CD4-positive, alpha-beta T cell treated with Interferon alpha-2 for 1 hour (primary cell): ENCODE measurements around the gene ERO1B.
"Not testable (repeated sequence)": the region's sequence is repeated elsewhere in the genome, so short reads cannot be mapped to it uniquely, and the experiment has no call there.

ENCODE experiments used
- DNase-seq, 2 donors: peaks; one replicate each; pipeline ENCODE4 v3.0.0-alpha.2; 2020 to 2022

Gene ERO1B

DNA sequence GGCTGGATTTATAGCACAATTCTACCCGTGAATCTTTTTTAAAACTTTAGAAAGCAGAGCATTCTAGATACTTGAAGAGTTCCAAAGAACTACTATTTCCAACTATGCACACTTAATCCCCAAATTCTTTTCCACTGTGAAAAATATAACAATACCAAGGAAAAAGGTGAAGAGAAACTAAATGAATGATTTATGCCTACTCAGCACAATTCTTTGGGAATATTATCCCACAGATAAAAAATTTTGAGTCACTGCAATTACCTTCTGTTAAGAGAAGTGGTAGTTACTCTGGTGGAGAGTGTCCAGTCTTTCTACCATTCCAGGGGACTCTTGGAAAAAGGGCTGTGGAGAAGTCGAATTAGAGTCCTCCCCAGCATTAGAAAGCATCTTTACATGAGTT lies 39.2 kb downstream of the ERO1B start:
- DNase-seq: no peak

GRCh38 chr1:236240675-236241074 lies 41.1 kb downstream of the ERO1B start:
- no peak for DNase-seq

- DNase-seq: no peak
Measured at GRCh38 chr1:236239092-236239585, 42.6 kb downstream of the ERO1B start.

DNA sequence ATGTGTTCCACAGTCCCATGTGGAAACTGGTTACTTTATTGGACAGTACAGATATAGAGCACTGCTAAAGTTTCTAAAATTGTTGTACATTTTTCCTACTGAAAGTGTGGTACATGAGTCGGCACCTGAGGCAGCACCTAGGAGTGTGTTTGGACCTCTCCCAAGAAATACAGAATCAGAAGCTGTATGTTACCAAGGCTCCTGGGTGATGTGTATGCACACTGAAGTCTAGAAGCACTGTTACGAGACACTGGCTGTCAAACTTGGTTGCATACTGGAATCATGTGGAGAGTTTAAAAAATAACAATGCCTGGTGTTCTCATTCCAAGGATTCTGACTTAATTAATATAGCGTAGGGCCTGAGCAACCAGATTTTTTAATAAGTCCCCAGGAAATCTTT lies 46.6 kb downstream of the ERO1B start:
- no peak for DNase-seq

DNA sequence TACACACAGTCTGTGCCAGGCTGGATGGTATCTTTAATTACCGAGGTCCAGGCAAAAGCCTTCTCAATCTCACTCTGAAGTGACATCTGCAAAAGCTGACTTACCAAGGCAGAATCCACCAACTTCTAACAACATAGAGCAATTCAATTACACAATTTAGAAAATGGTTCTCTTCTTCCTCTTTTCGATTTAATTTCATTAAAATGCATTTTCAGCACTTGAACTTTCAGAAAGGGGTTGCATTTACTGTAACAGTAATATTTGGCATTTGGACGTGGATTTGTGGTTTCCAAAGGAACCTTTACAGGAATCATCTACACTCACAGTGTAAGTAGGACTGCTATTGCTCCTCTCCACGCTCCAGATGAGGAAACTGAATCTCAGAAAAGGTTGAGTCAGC lies 53.3 kb downstream of the ERO1B start:
- no peak for DNase-seq

GRCh38 chr1:236222632-236223031 lies 59.1 kb downstream of the ERO1B start:
- DNase-seq: no peak

GRCh38 chr1:236220473-236220872 lies 61.3 kb downstream of the ERO1B start:
- no peak for DNase-seq

- no peak for DNase-seq
Measured at GRCh38 chr1:236214761-236215160, 67.0 kb downstream of the ERO1B start.

GRCh38 chr1:236213534-236213933 lies 68.2 kb downstream of the ERO1B start:
- no peak for DNase-seq

DNA sequence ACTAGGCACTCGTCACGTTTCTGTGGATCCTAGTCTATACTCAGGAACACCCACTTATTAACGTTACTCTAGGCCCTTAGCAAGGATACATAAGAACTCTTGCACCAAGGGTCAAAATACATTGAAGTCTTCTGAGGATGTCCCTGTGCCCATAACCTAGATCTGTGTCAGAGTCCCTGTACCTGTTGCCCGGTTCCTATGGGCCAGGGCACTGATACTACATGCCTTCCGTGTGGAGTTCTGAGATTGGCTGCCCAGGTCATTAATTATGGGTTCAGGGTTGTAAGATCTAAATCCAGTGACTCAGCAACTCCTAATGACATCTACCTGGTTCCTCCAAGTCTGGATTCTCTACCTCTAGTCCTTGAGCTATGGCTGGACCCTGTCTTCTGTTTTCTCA lies 69.9 kb downstream of the ERO1B start:
- DNase-seq: no peak

DNA sequence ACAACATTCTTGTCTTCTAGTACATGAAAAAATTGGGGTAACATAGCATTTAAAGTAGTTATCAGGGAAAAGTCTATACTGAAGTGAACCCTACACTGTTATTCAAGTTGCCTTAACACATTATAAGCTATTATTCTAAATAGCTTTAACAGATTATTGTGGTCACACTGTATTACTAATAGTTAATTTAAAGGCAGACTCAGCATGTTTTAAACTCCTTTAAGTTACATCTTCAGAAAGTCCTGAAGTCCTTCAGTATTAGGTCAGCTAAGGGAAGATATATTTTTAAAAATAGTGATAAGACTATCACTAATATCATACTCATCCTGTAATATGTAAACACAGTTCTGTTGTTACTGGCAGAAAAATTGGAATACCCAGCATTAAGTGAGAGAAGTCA lies 72.0 kb downstream of the ERO1B start:
- no peak for DNase-seq

DNA sequence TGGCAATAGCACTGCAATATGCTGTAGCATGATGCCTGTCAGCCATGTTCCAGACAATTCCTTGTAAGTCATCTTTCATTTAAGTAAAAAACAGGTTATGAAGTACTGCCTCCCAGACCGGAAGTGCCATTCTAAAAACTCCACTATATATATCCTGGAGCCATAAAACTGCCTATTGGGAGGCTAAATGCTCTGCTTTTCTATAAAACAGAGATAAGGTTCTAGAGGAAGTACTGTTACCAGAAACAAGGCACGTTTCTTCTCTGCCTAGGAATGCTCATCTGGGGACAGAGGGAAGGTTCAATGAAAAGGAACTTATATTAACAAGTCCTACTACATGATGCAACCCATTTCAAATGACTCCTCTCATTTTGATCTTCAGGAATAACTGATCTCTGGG lies 72.6 kb downstream of the ERO1B start:
- DNase-seq: no peak

DNA sequence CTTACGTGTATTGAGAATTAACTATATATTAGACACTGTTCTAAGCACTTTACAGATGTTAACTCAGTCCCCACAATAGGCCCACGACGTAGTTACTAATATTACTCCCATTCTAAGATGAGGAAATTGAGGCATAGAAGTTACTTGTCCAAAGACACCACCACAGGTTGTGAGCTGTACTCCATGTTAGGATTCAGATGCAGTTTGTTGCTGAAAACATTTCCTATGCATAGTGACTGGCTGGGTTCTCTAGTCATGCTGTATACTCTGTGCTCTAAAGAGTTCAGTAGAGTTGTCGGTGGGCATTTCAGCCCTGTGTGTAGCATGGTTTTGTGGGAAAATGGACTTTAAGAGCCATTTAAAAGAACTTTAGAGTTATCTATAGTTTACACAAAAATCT lies 74.2 kb downstream of the ERO1B start:
- no peak for DNase-seq

- no peak for DNase-seq
Measured at GRCh38 chr1:236207121-236207520, 74.6 kb downstream of the ERO1B start.

- no peak for DNase-seq
Measured at GRCh38 chr1:236206548-236206947, 75.2 kb downstream of the ERO1B start.

- DNase-seq: no peak
Measured at GRCh38 chr1:236204656-236205055, 77.1 kb downstream of the ERO1B start.

- no peak for DNase-seq
Measured at GRCh38 chr1:236204039-236204438, 77.7 kb downstream of the ERO1B start.

- DNase-seq: no peak
Measured at GRCh38 chr1:236201786-236202185, 80.0 kb downstream of the ERO1B start.

- DNase-seq: no peak
Measured at GRCh38 chr1:236200925-236201324, 80.8 kb downstream of the ERO1B start.

- no peak for DNase-seq
Measured at GRCh38 chr1:236193184-236193583, 88.6 kb downstream of the ERO1B start.

DNA sequence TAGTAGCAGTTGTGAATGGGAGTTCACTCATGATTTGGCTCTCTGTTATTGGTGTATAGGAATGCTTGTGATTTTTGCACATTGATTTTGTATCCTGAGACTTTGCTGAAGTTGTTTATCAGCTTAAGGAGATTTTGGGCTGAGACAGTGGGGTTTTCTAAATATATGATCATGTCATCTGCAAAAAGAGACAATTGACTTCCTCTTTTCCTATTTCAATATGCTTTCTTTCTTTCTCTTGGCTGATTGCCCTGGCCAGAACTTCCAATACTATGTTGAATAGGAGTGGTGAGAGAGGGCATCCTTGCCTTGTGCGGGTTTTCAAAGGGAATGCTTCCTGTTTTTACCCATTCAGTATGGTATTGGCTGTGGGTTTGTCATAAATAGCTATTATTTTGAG lies 93.7 kb downstream of the ERO1B start:
- DNase-seq: not testable (repeated sequence)

- not testable (repeated sequence) for DNase-seq
Measured at GRCh38 chr1:236186471-236186870, 95.3 kb downstream of the ERO1B start.

DNA sequence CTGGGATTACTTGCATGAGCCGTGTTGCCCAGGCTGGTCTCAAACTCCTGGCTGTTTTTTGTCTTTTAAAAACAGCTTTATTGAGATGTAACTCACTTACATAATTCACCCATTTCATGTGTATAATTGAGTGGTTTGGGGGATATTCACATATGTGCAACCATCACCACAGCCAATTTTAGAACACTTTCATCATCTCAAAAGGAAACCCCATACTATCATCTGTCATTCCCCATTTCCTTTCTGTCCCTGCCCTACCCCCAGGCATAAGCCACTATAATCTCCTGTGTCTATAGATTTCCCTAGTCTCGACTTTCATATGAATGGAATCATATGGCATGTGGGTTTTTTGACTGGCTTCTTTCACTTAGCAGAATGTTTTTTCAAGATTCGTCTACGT lies 96.1 kb downstream of the ERO1B start:
- no peak for DNase-seq

- no peak for DNase-seq
Measured at GRCh38 chr1:236181059-236181458, 100.7 kb downstream of the ERO1B start.

DNA sequence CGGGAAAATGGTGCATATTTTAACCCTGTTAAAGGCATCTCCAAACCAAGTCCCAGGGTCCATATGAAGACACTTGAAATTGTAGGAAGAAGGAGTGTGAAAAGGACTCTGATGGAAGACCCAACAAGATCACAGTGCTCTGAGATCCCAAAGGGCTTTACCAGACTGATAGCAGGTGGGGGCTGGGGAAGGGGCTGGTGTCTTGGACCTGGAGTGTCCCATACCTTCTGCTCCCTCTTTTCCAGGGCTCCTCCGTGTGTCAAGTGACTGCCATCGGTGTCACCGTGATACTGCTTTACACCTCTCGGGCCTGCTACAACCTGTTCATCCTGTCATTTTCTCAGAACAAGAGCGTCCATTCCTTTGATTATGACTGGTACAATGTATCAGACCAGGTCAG lies 102.1 kb downstream of the ERO1B start:
- DNase-seq: no peak
